Subcutaneous adipose tissue (tissue), 4 donors: ENCODE results near the gene RAB11FIP3. TPM values are rescaled to one million over a fixed set of nuclear protein-coding genes. Genes with fewer than 3 reads are reported as not detected.

ENCODE experiments used
- CTCF ChIP-seq: fragments of 450-650 bp; IDR thresholded peaks from one replicate; pipeline ENCODE4 v1.5.1; 2016; ENCODE audit warnings: low read depth, mild to moderate bottlenecking, control low read depth, antibody characterized with exemption, moderate library complexity
- total RNA-seq, 4 donors: library from RNA; depleted of rRNA; stranded (reverse); fragments of >200 nt; gene quantifications; one replicate each; pipeline ENCODE4 v1.1.0, GENCODE V29; 2016

Gene RAB11FIP3
- total RNA-seq, 4 donors from 2014 or later, result 10.9 to 35.0 (median 21.0) TPM

GRCh38 chr16:564690-565418 is 139.4 kb downstream of the RAB11FIP3 start:
- no peak for TF ChIP-seq CTCF

- TF ChIP-seq CTCF, result no peak
Measured at GRCh38 chr16:565419-566330, 140.2 kb downstream of the RAB11FIP3 start.

GRCh38 chr16:566475-567372 is 141.3 kb downstream of the RAB11FIP3 start, which contains the start of gene NHLRC4:
Gene NHLRC4, plus strand, starts transcription at chr16:567005. Its CDS starts 1,043 bp downstream, at chr16:568048.
- no peak for TF ChIP-seq CTCF

GRCh38 chr16:567373-568256 is 142.2 kb downstream of the RAB11FIP3 start:
- TF ChIP-seq CTCF, result no peak

- TF ChIP-seq CTCF, result no peak
Measured at GRCh38 chr16:568401-569258, 143.2 kb downstream of the RAB11FIP3 start.
